Dermis blood vessel endothelial cell (primary cell): ENCODE data around the gene YEATS2. TPM values are rescaled to one million over a fixed set of nuclear protein-coding genes. Genes with fewer than 3 reads are reported as not detected.
"Not testable (repeated sequence)": the region's sequence is repeated elsewhere in the genome, so short reads cannot be mapped to it uniquely, and the experiment has no call there.

Source experiments
- DNase-seq: peaks from one replicate; pipeline ENCODE4 v3.0.0; 2010
- total RNA-seq: library from RNA; depleted of rRNA; stranded (reverse); fragments of >200 nt; gene quantifications from 2 replicates; pipeline ENCODE4 v1.2.3, GENCODE V29; 2014

The YEATS2 gene
- total RNA-seq: 40.8 and 41.1 TPM in 2 replicates

- DNase-seq: peak; percentile 78
These were observed at the start of gene YEATS2 for GRCh38 chr3:183697610-183698317. Gene YEATS2, plus strand, starts transcription at chr3:183697797. Its CDS starts 17,366 bp downstream, at chr3:183715163.

- no peak for DNase-seq
These were observed 47.0 kb upstream of the YEATS2 start for GRCh38 chr3:183650554-183650953.

GRCh38 chr3:183653209-183654064 is 44.2 kb upstream of the YEATS2 start:
- DNase-seq: peak; percentile 25

- no peak for DNase-seq
These were observed 42.9 kb upstream of the YEATS2 start for GRCh38 chr3:183654727-183655126.

- no peak for DNase-seq
These were observed 35.5 kb upstream of the YEATS2 start for GRCh38 chr3:183662099-183662498.

GRCh38 chr3:183664913-183665381 is 32.6 kb upstream of the YEATS2 start:
- peak; percentile 49 for DNase-seq

GRCh38 chr3:183680061-183680460 is 17.5 kb upstream of the YEATS2 start:
- DNase-seq: no peak

GRCh38 chr3:183687705-183688104 is 9.9 kb upstream of the YEATS2 start:
- no peak for DNase-seq

- no peak for DNase-seq
These were observed 8.7 kb upstream of the YEATS2 start for GRCh38 chr3:183688874-183689273.

- DNase-seq: not testable (repeated sequence)
These were observed 8.0 kb upstream of the YEATS2 start for GRCh38 chr3:183689621-183690020.

GRCh38 chr3:183690402-183690995 is 7.1 kb upstream of the YEATS2 start:
- no peak for DNase-seq

GRCh38 chr3:183692436-183692835 is 5.2 kb upstream of the YEATS2 start:
- peak; percentile 14 for DNase-seq

- DNase-seq: no peak
These were observed 1.8 kb upstream of the YEATS2 start for GRCh38 chr3:183695569-183696364.

- DNase-seq: no peak
These were observed 431 bp upstream of the YEATS2 start for GRCh38 chr3:183697123-183697609.

GRCh38 chr3:183698318-183698751 is 738 bp downstream of the YEATS2 start:
- DNase-seq: peak; percentile 49

- DNase-seq: peak; percentile 55
These were observed 1.2 kb downstream of the YEATS2 start for GRCh38 chr3:183698756-183699155.

GRCh38 chr3:183699238-183699947 is 1.8 kb downstream of the YEATS2 start:
- no peak for DNase-seq

GRCh38 chr3:183701744-183702143 is 4.1 kb downstream of the YEATS2 start:
- DNase-seq: no peak

- DNase-seq: not testable (repeated sequence)
These were observed 6.3 kb downstream of the YEATS2 start for GRCh38 chr3:183703892-183704291.

GRCh38 chr3:183710231-183710630 is 12.6 kb downstream of the YEATS2 start:
- no peak for DNase-seq

GRCh38 chr3:183711516-183711915 is 13.9 kb downstream of the YEATS2 start:
- DNase-seq: no peak
